Esophagus squamous epithelium (tissue), 4 donors: ENCODE measurements around the gene KRTAP10-8.

Experiments used
- CTCF ChIP-seq, 6 experiments: fragments of 450-650 bp in 4 of 6; fragments of 200-600 bp in 2 of 6; sonication (generic) in 2 of 6; IDR thresholded peaks; one replicate each; pipeline ENCODE4 v1.5.1; 2016 to 2019; ENCODE audit warnings: antibody characterized with exemption in 6 of 6, mild to moderate bottlenecking in 4 of 6, moderate library complexity in 4 of 6
- POLR2A ChIP-seq, 4 donors: fragments of 450-650 bp; IDR thresholded peaks; one replicate each; pipeline ENCODE4 v1.6.1; 2017; ENCODE audit warnings: antibody characterized with exemption in 4 of 4, mild to moderate bottlenecking in 4 of 4, moderate library complexity in 3 of 4

GRCh38 chr21:44574457-44575306, 37.2 kb upstream of the KRTAP10-8 start:
- TF ChIP-seq CTCF (IDR thresholded peaks at IDR 0.05) (peak in 1 of 6 experiments; percentile 37), POLR2A (IDR thresholded peaks at IDR 0.05) (no peak)
